ENCODE results near the gene PXDC1.

The PXDC1 gene

DNA sequence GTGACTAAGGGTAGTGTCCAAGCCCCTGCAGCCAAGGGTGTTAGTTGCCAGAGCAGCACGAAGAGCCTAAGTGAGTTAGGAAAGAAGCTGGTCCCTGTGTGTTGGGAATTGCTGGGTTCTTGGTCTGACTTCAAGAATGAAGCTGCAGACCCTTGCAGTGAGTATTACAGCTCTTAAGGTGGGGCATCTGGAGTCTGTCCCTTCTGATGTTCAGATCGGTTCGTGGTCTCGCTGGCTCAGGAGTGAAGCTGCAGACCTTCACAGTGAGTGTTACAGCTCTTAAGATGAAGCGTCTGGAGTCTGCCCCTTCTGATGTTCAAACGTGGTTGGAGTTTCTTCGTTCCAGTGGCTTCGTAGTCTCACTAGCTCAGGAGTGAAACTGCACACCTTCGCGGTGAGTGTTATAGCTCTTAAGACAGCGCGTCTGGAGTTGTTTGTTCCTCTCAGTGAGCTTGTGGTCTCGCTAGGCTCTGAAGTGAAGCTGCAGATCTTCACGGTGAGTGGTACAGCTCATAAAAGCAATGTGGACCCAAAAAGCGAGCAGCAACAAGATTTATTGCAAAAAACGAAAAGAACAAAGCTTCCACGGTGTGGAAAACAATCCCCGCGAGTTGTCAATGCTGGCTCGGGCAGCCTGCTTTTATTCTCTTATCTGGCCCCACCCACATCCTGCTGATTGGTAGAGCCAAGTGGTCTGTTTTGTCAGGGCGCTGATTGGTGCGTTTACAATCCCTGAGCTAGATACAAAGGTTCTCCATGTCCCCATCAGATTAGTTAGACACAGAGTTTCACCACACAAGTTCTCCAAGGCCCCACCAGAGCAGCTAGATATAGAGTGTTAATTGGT, 31.8 kb downstream of the PXDC1 start:
- TF ChIP-seq, protein P1, sequence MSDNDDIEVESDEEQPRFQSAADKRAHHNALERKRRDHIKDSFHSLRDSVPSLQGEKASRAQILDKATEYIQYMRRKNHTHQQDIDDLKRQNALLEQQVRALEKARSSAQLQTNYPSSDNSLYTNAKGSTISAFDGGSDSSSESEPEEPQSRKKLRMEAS (IDR thresholded peaks at IDR 0.05; ENCODE audit: low read depth, low read length) = no peak
- TF ChIP-seq MYC (IDR thresholded peaks at IDR 0.05; ENCODE audit: low read depth, low read length) = no peak
- DNase-seq (ENCODE audit: low read depth) = no peak
- H3K4me3 ChIP-seq (ENCODE audit: low read depth, low read length) = no peak overlapping the region

DNA sequence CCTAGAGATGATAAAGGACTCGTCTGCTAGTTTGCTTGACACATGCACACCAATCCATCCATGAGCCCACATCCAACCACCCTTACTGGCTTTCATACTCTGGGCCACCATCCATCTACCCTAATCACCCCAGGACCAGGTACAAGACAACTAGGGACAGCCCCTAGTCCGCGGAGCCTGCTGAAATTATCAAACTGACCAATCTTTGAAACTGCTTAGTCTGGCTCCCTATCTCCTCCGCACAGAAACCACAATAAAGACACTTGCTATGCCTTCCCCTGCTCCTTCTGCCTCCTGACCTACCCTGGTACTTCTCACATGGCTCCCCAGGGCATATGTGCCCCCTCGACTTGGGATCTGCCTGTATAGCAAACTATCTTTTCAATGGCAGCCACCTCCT, 33.1 kb downstream of the PXDC1 start:
- no peak for DNase-seq (ENCODE audit: low read depth)
- TF ChIP-seq MYC (IDR thresholded peaks at IDR 0.05; ENCODE audit: low read depth, low read length) (no peak), POLR2A (IDR thresholded peaks at IDR 0.05; ENCODE audit: extremely low read depth, insufficient read length) (no peak)
- TF ChIP-seq, protein P1 (IDR thresholded peaks at IDR 0.05; ENCODE audit: low read depth, low read length) = no peak
- TF ChIP-seq, protein P2, sequence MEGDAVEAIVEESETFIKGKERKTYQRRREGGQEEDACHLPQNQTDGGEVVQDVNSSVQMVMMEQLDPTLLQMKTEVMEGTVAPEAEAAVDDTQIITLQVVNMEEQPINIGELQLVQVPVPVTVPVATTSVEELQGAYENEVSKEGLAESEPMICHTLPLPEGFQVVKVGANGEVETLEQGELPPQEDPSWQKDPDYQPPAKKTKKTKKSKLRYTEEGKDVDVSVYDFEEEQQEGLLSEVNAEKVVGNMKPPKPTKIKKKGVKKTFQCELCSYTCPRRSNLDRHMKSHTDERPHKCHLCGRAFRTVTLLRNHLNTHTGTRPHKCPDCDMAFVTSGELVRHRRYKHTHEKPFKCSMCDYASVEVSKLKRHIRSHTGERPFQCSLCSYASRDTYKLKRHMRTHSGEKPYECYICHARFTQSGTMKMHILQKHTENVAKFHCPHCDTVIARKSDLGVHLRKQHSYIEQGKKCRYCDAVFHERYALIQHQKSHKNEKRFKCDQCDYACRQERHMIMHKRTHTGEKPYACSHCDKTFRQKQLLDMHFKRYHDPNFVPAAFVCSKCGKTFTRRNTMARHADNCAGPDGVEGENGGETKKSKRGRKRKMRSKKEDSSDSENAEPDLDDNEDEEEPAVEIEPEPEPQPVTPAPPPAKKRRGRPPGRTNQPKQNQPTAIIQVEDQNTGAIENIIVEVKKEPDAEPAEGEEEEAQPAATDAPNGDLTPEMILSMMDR (IDR thresholded peaks at IDR 0.05; ENCODE audit: low read depth, low read length) = no peak
- no peak overlapping the region for H3K4me3 ChIP-seq (ENCODE audit: low read depth, low read length)

DNA sequence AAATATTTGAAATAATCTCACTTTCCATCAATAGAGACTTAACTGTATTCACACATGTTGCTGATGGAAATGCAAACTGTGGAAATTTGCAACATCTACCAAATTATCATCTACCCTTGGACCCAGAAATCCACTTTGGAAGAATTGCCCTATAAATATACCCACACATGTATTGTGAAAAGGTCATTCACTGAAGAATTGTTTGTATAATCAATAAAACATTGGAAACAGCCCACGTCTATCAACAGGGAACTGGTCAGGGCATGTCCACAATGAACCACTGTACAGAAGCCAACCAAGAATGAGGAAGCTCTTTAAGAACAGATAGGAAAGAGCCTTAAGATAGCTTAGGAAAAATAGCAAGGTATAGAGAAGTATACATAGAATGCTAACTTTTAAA, 36.2 kb downstream of the PXDC1 start:
- no peak for TF ChIP-seq MYC (IDR thresholded peaks at IDR 0.05; ENCODE audit: low read depth, low read length)
- TF ChIP-seq POLR2A (IDR thresholded peaks at IDR 0.05; ENCODE audit: extremely low read depth, insufficient read length) = no peak
- TF ChIP-seq, protein P2 (IDR thresholded peaks at IDR 0.05; ENCODE audit: low read depth, low read length) = no peak
- TF ChIP-seq, protein P1 (IDR thresholded peaks at IDR 0.05; ENCODE audit: low read depth, low read length) = no peak
- DNase-seq (ENCODE audit: low read depth) = no peak
- no peak overlapping the region for H3K4me3 ChIP-seq (ENCODE audit: low read depth, low read length)

DNA sequence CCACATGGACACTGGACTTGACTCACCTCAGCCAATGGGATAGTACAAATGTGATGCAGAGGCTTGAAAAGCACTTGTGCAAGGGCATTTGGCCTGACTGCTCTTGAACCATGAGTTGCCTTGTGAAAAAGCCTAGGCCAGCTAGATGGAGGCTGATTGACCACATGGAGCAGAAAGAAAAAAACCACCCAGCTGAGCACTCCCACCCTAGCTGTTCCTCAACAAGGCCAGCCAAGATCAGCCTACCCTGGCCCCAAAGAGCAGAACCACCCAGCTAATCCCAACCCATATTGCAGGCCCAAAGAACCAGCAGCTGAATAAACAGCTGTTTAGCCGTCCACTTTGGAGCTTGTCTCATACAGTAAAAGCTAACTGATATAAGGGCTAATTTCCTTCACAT, 36.7 kb downstream of the PXDC1 start:
- TF ChIP-seq, protein P1 (IDR thresholded peaks at IDR 0.05; ENCODE audit: low read depth, low read length) = no peak
- TF ChIP-seq MYC (IDR thresholded peaks at IDR 0.05; ENCODE audit: low read depth, low read length) (no peak), POLR2A (IDR thresholded peaks at IDR 0.05; ENCODE audit: extremely low read depth, insufficient read length) (no peak)
- TF ChIP-seq, protein P2 (IDR thresholded peaks at IDR 0.05; ENCODE audit: low read depth, low read length) = no peak
- no peak overlapping the region for H3K4me3 ChIP-seq (ENCODE audit: low read depth, low read length)
- DNase-seq (ENCODE audit: low read depth) = no peak

DNA sequence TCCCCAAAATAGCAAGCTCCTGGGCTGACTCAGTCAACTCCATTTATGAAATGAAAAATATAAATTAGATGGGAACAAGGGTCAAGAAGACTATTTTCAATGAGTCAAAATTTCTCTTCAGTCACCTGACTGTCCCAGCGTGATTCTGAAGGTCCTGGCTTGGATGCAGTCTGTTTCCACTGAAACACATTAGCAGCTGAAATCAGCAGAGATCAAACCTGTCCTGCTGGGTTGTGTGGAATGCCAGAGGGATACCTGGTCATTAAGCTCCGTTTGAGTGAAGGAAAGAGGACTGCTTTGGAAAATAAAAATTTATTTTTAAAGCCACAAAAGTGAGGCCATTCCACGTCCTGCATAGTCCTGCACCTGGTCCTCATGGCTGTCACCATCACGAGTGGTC, 37.4 kb downstream of the PXDC1 start:
- no peak for DNase-seq (ENCODE audit: low read depth)
- TF ChIP-seq, protein P1 (IDR thresholded peaks at IDR 0.05; ENCODE audit: low read depth, low read length) = no peak
- TF ChIP-seq MYC (IDR thresholded peaks at IDR 0.05; ENCODE audit: low read depth, low read length) = no peak
- TF ChIP-seq POLR2A (IDR thresholded peaks at IDR 0.05; ENCODE audit: extremely low read depth, insufficient read length) = no peak
- TF ChIP-seq, protein P2 (IDR thresholded peaks at IDR 0.05; ENCODE audit: low read depth, low read length) = no peak
- no peak overlapping the region for H3K4me3 ChIP-seq (ENCODE audit: low read depth, low read length)

All from NB4 (cell line).